Measurements from ENCODE around the gene EVX2. TPM values are rescaled to one million over a fixed set of nuclear protein-coding genes. Genes with fewer than 3 reads are reported as not detected.

The EVX2 gene
- polyA plus RNA-seq, 4 donors, result not detected

DNA sequence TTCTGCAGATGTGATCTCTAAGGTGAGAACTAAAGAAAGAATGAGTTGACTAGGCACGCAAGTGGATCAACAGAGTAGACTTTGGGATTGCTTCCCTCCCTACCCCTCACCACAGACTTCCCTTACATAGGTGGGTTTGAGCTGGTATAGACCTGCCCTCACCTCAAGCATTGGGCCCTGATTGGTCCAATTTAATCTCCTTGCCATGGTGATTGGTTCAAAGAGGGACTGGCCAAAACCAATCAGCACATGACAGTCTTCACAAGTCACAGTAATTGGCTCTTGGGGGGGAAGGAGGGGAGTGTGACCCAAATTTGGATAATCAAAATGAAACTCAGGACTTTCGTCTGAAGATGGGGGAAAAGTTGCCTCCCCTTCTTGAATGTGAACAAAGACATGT lies 45.1 kb downstream of the EVX2 start:
- H3K27ac ChIP-seq (ENCODE audit: low read depth in 1 of 3, low read length in 2 of 3), result no peak overlapping the region
- no peak overlapping the region for H3K4me3 ChIP-seq (ENCODE audit: low read depth in 1 of 3, low read length in 3 of 3)
- no peaks in the 10 kb centered on the region for H3K4me1 ChIP-seq (ENCODE audit: control insufficient read depth in 3 of 3, insufficient read depth in 2 of 3, low read depth in 1 of 3, low read length in 2 of 3)
- H3K36me3 ChIP-seq (ENCODE audit: control insufficient read depth in 3 of 3, insufficient read depth in 2 of 3, low read depth in 1 of 3, low read length in 3 of 3), result no peaks in the 10 kb centered on the region
- no peaks in the 10 kb centered on the region for H3K9me3 ChIP-seq (ENCODE audit: control insufficient read depth in 2 of 2, insufficient read depth in 1 of 2, low read depth in 1 of 2, low read length in 1 of 2)
- 71 to 76% (median 76%) methylated on average over 2 of the region's 2 CpGs for WGBS, 3 donors
- DNase-seq (no peak), FAIRE-seq (no peak)
- H3K27me3 ChIP-seq (ENCODE audit: control insufficient read depth in 3 of 3, insufficient read depth in 3 of 3, low read length in 3 of 3), result peaks cover 0 to 5% (median 2%) of the 10 kb centered on the region in 3 donors

DNA sequence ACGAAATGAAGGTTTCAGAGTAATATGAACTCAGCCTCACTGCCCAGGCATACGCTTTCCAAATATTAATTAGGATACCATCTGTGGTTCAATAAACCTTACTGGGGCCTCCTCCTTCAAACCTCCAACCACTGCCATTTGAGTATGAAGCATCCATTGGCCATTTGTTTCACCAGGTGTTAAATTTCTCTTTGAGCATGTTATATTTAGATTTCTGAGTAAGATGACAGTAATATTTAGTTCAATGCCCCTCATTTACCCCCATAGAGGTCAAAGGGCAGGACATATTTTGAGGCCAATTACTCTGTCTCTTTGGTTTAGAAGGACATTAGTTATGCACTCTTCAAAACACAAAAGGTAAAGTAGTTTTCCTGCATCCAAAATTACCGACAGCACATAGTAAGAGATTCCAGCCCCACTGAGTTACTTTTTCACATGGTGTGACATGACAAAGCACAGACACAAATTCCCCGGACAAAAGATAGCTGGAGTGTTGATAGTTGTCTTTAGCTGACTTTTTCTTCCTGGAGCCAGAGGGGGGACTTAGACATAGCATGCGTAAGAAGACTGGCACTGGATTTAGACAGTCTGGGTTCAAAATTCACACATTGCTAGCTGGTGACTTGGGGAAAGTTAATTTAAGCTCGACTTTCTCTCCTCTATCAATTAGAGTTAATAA lies 48.6 kb downstream of the EVX2 start:
- Histone ChIP-seq H3K36me3 (ENCODE audit: control insufficient read depth in 3 of 3, insufficient read depth in 2 of 3, low read depth in 1 of 3, low read length in 3 of 3) (no peaks in the 10 kb centered on the region), H3K4me3 (ENCODE audit: low read depth in 1 of 3, low read length in 3 of 3) (no peak overlapping the region)
- WGBS, 3 donors, result 76 to 88% (median 83%) methylated on average over 6 of the region's 6 CpGs

DNA sequence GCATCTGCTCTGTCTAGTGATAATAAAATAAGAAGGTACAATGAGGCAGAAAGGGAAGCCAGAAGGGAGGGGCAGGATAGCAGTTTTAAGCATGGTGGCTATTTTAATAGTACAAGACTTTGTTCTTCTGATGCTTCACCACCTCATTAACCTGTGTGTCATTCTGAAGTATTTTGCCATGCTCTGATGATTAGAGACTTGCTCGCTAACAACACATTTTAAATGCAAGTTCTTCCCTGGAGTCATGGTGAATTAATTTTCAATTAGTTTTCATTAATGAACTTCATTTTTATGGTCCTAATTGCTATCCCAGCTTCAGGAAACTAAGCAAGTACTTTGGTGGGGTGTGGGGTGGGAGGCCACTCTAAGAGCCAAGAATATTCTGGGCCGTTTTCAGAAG lies 56.0 kb downstream of the EVX2 start:
- DNase-seq, result no peak
- Histone ChIP-seq H3K27ac (ENCODE audit: low read depth in 1 of 3, low read length in 2 of 3) (no peak overlapping the region), H3K9me3 (ENCODE audit: control insufficient read depth in 2 of 2, insufficient read depth in 1 of 2, low read depth in 1 of 2, low read length in 1 of 2) (no peaks in the 10 kb centered on the region), H3K4me1 (ENCODE audit: control insufficient read depth in 3 of 3, insufficient read depth in 2 of 3, low read depth in 1 of 3, low read length in 2 of 3) (no peaks in the 10 kb centered on the region), H3K36me3 (ENCODE audit: control insufficient read depth in 3 of 3, insufficient read depth in 2 of 3, low read depth in 1 of 3, low read length in 3 of 3) (no peaks in the 10 kb centered on the region), H3K27me3 (ENCODE audit: control insufficient read depth in 3 of 3, insufficient read depth in 3 of 3, low read length in 3 of 3) (peaks cover 0 to 3% (median 0%) of the 10 kb centered on the region in 3 donors), H3K4me3 (ENCODE audit: low read depth in 1 of 3, low read length in 3 of 3) (no peak overlapping the region)
- WGBS, 3 donors, result 69 to 85% (median 69%) methylated on average over 2 of the region's 2 CpGs
- FAIRE-seq, result no peak

More for the DNA sequence above, 48.6 kb downstream of the EVX2 start:
- Histone ChIP-seq H3K27ac (ENCODE audit: low read depth in 1 of 3, low read length in 2 of 3) (no peak overlapping the region), H3K4me1 (ENCODE audit: control insufficient read depth in 3 of 3, insufficient read depth in 2 of 3, low read depth in 1 of 3, low read length in 2 of 3) (no peaks in the 10 kb centered on the region), H3K27me3 (ENCODE audit: control insufficient read depth in 3 of 3, insufficient read depth in 3 of 3, low read length in 3 of 3) (peaks cover 0 to 2% (median 2%) of the 10 kb centered on the region in 3 donors), H3K9me3 (ENCODE audit: control insufficient read depth in 2 of 2, insufficient read depth in 1 of 2, low read depth in 1 of 2, low read length in 1 of 2) (no peaks in the 10 kb centered on the region)
- FAIRE-seq, result no peak
- no peak for DNase-seq

Other genes with a start within 250 kb of the EVX2 start
- gene LNPK, start 81.7 kb downstream of the EVX2 start, polyA plus RNA-seq, result 10 to 100 TPM in 1 of 4 donors, 1 to 10 TPM in 3; 2.2 to 19.6 (median 5.0) TPM
- not detected for gene HOXD13, start 8.8 kb upstream of the EVX2 start, polyA plus RNA-seq
- gene HOXD12, start 15.8 kb upstream of the EVX2 start, polyA plus RNA-seq, result not detected
- gene HOXD11, start 23.3 kb upstream of the EVX2 start, polyA plus RNA-seq, result not detected
- gene HOXD10, start 32.8 kb upstream of the EVX2 start, polyA plus RNA-seq, result under 1 TPM in 1 of 4 donors, not detected in 3; 0.09 TPM
- 1 to 10 TPM in 1 of 4 donors, under 1 TPM in 2, not detected in 1; 0.27 to 1.9 (median 0.28) TPM for gene HOXD9, start 38.8 kb upstream of the EVX2 start, polyA plus RNA-seq
- 1 to 10 TPM in 3 of 4 donors, under 1 TPM in 1; 0.89 to 7.3 (median 3.6) TPM for gene HOXD8, start 45.7 kb upstream of the EVX2 start, polyA plus RNA-seq
- gene HOXD4, start 67.6 kb upstream of the EVX2 start, polyA plus RNA-seq, result 10 to 100 TPM in 1 of 4 donors, under 1 TPM in 1, not detected in 2; 0.97 to 14.7 TPM
- gene HOXD3, start 73.3 kb upstream of the EVX2 start, polyA plus RNA-seq, result 1 to 10 TPM in 1 of 4 donors, under 1 TPM in 1, not detected in 2; 0.98 to 5.2 TPM
- gene HOXD1, start 104.7 kb upstream of the EVX2 start, polyA plus RNA-seq, result 1 to 10 TPM in 1 of 4 donors, under 1 TPM in 1, not detected in 2; 1.00 to 8.2 TPM
- gene MTX2, start 185.5 kb upstream of the EVX2 start, polyA plus RNA-seq, result 10 to 100 TPM; 28.1 to 53.7 (median 40.7) TPM

Data from small intestine (tissue), 7 donors.